GM21528 (cell line): Measurements from ENCODE around the gene PPM1N.
A peak's percentile ranks its signal among the peaks of the same experiment; 100 is the strongest.

Source experiments
- ATAC-seq: cut with Tn5 transposase; IDR thresholded peaks from one replicate; pipeline ENCODE4 v1.9.1; 2021; ENCODE audit warnings: mild to moderate bottlenecking, moderate library complexity; ENCODE audit not compliant: unreplicated experiment, low FRiP score

PPM1N gene

GRCh38 chr19:45469945-45470761, 28.1 kb upstream of the PPM1N start:
- ATAC-seq = no peak

- ATAC-seq = no peak
These were observed 27.5 kb upstream of the PPM1N start for GRCh38 chr19:45470762-45471081.

GRCh38 chr19:45471111-45471930, 26.9 kb upstream of the PPM1N start:
- no peak for ATAC-seq

GRCh38 chr19:45471931-45472562, 26.2 kb upstream of the PPM1N start:
- no peak for ATAC-seq

GRCh38 chr19:45472563-45473366, 25.5 kb upstream of the PPM1N start:
- ATAC-seq = no peak

- no peak for ATAC-seq
These were observed 24.9 kb upstream of the PPM1N start for GRCh38 chr19:45473367-45473681.

DNA sequence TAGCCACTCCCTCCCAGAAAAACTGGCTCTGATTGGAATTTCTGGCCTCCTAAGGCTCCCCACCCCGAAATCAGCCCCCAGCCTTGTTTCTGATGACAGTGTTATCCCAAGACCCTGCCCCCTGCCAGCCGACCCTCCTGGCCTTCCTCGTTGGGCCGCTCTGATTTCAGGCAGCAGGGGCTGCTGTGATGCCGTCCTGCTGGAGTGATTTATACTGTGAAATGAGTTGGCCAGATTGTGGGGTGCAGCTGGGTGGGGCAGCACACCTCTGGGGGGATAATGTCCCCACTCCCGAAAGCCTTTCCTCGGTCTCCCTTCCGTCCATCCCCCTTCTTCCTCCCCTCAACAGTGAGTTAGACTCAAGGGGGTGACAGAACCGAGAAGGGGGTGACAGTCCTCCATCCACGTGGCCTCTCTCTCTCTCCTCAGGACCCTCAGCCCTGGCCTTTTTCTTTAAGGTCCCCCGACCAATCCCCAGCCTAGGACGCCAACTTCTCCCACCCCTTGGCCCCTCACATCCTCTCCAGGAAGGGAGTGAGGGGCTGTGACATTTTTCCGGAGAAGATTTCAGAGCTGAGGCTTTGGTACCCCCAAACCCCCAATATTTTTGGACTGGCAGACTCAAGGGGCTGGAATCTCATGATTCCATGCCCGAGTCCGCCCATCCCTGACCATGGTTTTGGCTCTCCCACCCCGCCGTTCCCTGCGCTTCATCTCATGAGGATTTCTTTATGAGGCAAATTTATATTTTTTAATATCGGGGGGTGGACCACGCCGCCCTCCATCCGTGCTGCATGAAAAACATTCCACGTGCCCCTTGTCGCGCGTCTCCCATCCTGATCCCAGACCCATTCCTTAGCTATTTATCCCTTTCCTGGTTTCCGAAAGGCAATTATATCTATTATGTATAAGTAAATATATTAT, 24.3 kb upstream of the PPM1N start:
- ATAC-seq = no peak

DNA sequence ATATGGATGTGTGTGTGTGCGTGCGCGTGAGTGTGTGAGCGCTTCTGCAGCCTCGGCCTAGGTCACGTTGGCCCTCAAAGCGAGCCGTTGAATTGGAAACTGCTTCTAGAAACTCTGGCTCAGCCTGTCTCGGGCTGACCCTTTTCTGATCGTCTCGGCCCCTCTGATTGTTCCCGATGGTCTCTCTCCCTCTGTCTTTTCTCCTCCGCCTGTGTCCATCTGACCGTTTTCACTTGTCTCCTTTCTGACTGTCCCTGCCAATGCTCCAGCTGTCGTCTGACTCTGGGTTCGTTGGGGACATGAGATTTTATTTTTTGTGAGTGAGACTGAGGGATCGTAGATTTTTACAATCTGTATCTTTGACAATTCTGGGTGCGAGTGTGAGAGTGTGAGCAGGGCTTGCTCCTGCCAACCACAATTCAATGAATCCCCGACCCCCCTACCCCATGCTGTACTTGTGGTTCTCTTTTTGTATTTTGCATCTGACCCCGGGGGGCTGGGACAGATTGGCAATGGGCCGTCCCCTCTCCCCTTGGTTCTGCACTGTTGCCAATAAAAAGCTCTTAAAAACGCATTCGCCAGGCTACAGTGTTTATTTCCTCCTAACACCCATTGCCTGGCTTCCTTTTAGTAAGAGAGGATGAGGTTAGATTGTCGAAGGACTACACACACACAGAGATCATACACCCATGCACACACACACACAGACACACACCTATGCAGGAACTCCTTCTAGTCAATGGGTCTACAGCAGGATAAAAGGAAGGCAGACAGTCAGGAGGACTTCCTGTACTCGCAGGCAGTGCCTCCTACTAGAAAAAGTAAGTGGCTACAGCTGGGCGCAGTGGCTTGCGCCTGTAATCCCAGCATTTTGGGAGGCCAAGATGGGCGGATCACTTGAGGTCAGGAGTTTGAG, 23.4 kb upstream of the PPM1N start:
- ATAC-seq = no peak

DNA sequence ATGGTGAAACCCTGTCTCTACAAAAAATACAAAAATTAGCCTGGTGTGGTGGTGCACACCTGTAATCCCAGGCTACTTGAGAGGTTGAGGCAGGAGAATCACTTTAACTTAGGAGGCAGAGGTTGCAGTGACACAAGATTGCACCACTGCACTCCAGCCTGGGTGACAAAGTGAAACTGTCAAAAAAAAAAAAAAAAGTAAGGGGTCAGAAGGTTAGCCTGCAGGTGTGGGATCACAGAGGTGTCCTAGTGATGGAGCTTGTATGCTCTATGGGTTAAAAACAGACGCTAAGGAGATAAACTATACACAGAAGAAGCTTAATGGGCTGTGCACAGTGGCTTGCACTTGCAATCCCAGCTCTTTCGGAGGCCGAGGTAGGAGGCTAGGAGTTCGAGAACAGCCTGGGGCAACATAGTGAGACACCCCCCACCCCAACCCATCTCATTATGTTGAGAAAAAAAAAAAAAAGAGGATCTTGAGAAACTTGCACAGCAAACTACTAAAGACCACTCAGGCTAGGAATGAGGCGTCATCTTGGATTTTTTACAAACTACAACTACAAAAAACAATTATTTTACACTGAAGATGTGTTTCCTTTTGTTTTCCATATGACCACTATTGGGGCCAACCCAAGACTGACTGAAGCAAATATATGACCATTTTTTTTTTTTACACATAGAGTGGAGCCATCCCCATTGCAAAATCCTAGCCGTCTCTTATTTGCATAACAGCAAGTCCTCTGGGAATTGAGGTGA, 22.5 kb upstream of the PPM1N start:
- no peak for ATAC-seq

- no peak for ATAC-seq
These were observed 21.9 kb upstream of the PPM1N start for GRCh38 chr19:45476304-45476703.

- no peak for ATAC-seq
These were observed 21.1 kb upstream of the PPM1N start for GRCh38 chr19:45477186-45477585.

- no peak for ATAC-seq
These were observed 20.4 kb upstream of the PPM1N start for GRCh38 chr19:45477713-45478453.

- ATAC-seq = peak; percentile 63
These were observed 19.6 kb upstream of the PPM1N start for GRCh38 chr19:45478454-45479238.

DNA sequence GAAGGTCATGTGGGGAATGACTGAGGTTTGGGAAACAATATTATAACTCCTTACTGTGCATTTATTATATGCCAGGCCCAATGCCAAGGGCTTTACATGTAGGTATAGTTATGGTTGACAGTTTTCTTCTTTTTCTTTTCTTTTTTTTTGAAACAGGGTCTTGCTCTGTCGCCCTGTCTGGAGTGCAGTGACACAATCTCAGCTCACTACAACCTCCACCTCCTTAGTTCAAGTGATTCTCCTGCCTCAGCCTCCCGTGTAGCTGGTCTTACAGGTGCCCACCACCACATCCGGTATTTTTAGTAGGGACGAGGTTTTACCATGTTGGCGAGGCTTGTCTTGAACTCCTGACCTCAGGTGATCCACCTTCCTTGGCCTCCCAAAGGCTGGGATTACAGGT, 15.2 kb upstream of the PPM1N start:
- no peak for ATAC-seq

- no peak for ATAC-seq
These were observed 13.8 kb upstream of the PPM1N start for GRCh38 chr19:45484273-45484945.
